Measurements from ENCODE around the gene VWA5B2.

Gene VWA5B2

GRCh38 chr3:184241141-184241446 lies 11.7 kb downstream of the VWA5B2 start:
- no peak for DNase-seq (ENCODE audit: low read depth)
- TF ChIP-seq, protein P1, sequence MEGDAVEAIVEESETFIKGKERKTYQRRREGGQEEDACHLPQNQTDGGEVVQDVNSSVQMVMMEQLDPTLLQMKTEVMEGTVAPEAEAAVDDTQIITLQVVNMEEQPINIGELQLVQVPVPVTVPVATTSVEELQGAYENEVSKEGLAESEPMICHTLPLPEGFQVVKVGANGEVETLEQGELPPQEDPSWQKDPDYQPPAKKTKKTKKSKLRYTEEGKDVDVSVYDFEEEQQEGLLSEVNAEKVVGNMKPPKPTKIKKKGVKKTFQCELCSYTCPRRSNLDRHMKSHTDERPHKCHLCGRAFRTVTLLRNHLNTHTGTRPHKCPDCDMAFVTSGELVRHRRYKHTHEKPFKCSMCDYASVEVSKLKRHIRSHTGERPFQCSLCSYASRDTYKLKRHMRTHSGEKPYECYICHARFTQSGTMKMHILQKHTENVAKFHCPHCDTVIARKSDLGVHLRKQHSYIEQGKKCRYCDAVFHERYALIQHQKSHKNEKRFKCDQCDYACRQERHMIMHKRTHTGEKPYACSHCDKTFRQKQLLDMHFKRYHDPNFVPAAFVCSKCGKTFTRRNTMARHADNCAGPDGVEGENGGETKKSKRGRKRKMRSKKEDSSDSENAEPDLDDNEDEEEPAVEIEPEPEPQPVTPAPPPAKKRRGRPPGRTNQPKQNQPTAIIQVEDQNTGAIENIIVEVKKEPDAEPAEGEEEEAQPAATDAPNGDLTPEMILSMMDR (IDR thresholded peaks at IDR 0.05; ENCODE audit: low read depth, low read length, missing control alignments), result no peak
- no peak overlapping the region for H3K4me3 ChIP-seq (ENCODE audit: low read depth, low read length)

GRCh38 chr3:184241447-184242296 lies 12.3 kb downstream of the VWA5B2 start:
- H3K4me3 ChIP-seq (ENCODE audit: low read depth, low read length), result no peak overlapping the region
- no peak for DNase-seq (ENCODE audit: low read depth)
- TF ChIP-seq, protein P1 (IDR thresholded peaks at IDR 0.05; ENCODE audit: low read depth, low read length, missing control alignments), result peak; percentile 35

GRCh38 chr3:184242297-184242685 lies 12.9 kb downstream of the VWA5B2 start:
- TF ChIP-seq, protein P1 (IDR thresholded peaks at IDR 0.05; ENCODE audit: low read depth, low read length, missing control alignments), result no peak

GRCh38 chr3:184248454-184249411 lies 19.3 kb downstream of the VWA5B2 start, which contains the start of gene ALG3:
Gene ALG3 (minus strand): TSS chr3:184248962. CDS start chr3:184248940, 22 bp downstream.
- DNase-seq (ENCODE audit: low read depth), result peak; percentile 68
- peak within 1 kb of the TSS; percentile 91 for H3K4me3 ChIP-seq (ENCODE audit: low read depth, low read length)
- TF ChIP-seq, protein P1 (IDR thresholded peaks at IDR 0.05; ENCODE audit: low read depth, low read length, missing control alignments), result no peak

More at GRCh38 chr3:184242297-184242685, 12.9 kb downstream of the VWA5B2 start:
- H3K4me3 ChIP-seq (ENCODE audit: low read depth, low read length), result no peak overlapping the region
- no peak for DNase-seq (ENCODE audit: low read depth)

DNA sequence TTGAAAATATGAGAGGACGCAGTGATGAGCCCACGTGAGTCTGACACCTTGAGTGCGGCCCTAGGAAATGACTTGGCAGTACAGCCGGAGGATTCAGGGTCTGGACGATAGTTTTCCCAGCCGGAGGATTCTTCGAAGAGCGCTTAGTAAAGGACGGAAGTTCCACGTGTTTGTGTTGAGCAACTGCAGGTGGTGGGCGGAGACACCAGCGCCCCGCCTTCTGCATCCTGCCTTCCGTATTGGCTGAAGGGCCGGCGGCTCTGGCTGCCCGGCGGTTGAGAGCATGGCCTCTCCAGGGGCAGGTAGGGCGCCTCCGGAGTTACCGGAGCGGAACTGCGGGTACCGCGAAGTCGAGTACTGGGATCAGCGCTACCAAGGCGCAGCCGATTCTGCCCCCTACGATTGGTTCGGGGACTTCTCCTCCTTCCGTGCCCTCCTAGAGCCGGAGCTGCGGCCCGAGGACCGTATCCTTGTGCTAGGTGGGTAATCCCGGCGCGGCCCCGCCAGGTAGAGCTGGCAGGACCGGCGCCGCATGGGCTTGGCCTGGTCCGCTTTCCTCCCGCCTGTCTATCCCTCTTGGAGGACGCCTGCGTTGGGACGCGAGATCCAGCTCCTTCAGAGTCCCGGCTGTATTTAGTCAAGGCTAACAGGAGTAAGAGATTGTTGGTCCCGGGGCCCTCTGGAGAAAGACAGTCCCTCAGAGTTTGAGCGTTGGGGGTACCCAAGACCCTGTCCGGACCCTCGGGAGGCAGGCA lies 20.2 kb downstream of the VWA5B2 start, which contains the start of gene EEF1AKMT4:
Gene EEF1AKMT4, plus strand, starts transcription at position 261 of the 755 bp plus-strand sequence. Its CDS starts 23 bp downstream, at position 284.
- peak; percentile 98 for DNase-seq (ENCODE audit: low read depth)
- H3K4me3 ChIP-seq (ENCODE audit: low read depth, low read length), result peak within 1 kb of the TSS; percentile 91
- TF ChIP-seq, protein P1 (IDR thresholded peaks at IDR 0.05; ENCODE audit: low read depth, low read length, missing control alignments), result peak; percentile 49

DNA sequence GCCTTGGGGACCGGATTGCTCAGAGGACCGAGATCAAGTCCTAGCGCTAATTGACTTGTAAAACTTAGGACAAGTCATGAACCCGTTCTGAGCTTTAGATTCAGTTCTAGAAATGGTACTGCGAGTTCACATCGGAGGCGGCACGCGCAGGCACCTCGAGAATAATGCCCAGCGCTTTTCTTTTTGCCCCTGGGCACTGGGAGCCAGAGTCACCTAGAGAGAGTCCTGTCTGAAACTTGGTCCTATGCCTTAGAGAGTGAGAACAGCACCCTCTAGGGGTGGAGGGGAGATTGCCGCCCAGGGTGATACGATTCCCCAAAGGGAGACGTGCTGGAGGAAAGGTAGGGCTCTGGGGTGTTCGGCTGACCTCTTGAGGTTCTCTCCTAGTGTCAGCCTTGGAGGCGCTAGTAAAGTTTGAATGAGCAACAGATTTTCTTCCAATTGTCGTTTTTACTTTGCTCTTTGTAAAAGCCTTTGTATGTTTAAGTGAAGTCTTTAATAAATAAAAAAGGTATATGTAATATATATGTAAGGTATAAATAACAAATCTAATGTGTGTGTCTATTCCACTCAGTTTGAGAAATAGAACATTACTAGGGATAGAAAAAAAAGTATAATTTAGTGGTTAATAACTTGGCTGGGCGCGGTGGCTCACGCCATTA lies 20.9 kb downstream of the VWA5B2 start:
- TF ChIP-seq, protein P1 (IDR thresholded peaks at IDR 0.05; ENCODE audit: low read depth, low read length, missing control alignments), result peak; percentile 94
- DNase-seq (ENCODE audit: low read depth), result peak; percentile 83
- peak overlapping the region; percentile 91 for H3K4me3 ChIP-seq (ENCODE audit: low read depth, low read length)

All from GM12864 (cell line).